GM23248 (cell line): Measurements from ENCODE around the gene SNRPD3. TPM values are rescaled to one million over a fixed set of nuclear protein-coding genes. Genes with fewer than 3 reads are reported as not detected.
A peak's percentile ranks its signal among the peaks of the same experiment; 100 is the strongest.

Experiments
- DNase-seq: peaks from one replicate; pipeline ENCODE4 v3.0.0-alpha.2; 2015
- H2AFZ ChIP-seq: fragments of 200-600 bp; sonication (generic); 2 replicates; pipeline ENCODE4 v1.6.1; 2016; ENCODE audit warnings: antibody characterized with exemption
- H3F3A ChIP-seq: fragments of 200-600 bp; sonication (generic); 2 replicates; pipeline ENCODE4 v1.6.1; 2016; ENCODE audit warnings: mild to moderate bottlenecking, antibody characterized with exemption, mixed run types; ENCODE audit not compliant: insufficient read depth
- H3K27ac ChIP-seq: fragments of 200-600 bp; sonication (generic); 2 replicates; pipeline ENCODE4 v1.5.1; 2016; ENCODE audit warnings: mild to moderate bottlenecking
- H3K27me3 ChIP-seq: fragments of 200-600 bp; sonication (generic); replicated peaks from 2 replicates; pipeline ENCODE4 v1.6.1; 2016; ENCODE audit warnings: mild to moderate bottlenecking; ENCODE audit not compliant: insufficient read depth
- H3K36me3 ChIP-seq: fragments of 200-600 bp; sonication (generic); 2 replicates; pipeline ENCODE4 v1.6.1; 2016; ENCODE audit warnings: low read depth, mild to moderate bottlenecking
- H3K4me1 ChIP-seq: fragments of 200-600 bp; sonication (generic); 2 replicates; pipeline ENCODE4 v1.6.1; 2016; ENCODE audit warnings: mild to moderate bottlenecking; ENCODE audit not compliant: insufficient read depth
- H3K4me2 ChIP-seq: fragments of 200-600 bp; sonication (generic); one replicate; pipeline ENCODE4 v1.6.1; 2016; ENCODE audit warnings: mild to moderate bottlenecking; ENCODE audit not compliant: unreplicated experiment
- H3K4me3 ChIP-seq: fragments of 200-600 bp; sonication (generic); 2 replicates; pipeline ENCODE4 v1.5.1; 2016; ENCODE audit warnings: mild to moderate bottlenecking
- H3K79me2 ChIP-seq: fragments of 200-600 bp; sonication (generic); 2 replicates; pipeline ENCODE4 v1.6.1; 2016; ENCODE audit warnings: mild to moderate bottlenecking; ENCODE audit not compliant: insufficient read depth
- H3K9ac ChIP-seq: fragments of 200-600 bp; sonication (generic); 2 replicates; pipeline ENCODE4 v1.6.1; 2016; ENCODE audit warnings: mild to moderate bottlenecking
- H3K9me2 ChIP-seq: fragments of 200-600 bp; sonication (generic); 2 replicates; pipeline ENCODE4 v1.6.1; 2016; ENCODE audit warnings: mixed run types, mild to moderate bottlenecking, moderate library complexity; ENCODE audit not compliant: insufficient read depth
- H3K9me3 ChIP-seq: fragments of 200-600 bp; sonication (generic); one replicate; pipeline ENCODE4 v1.6.1; 2017; ENCODE audit warnings: low read depth
- H4K20me1 ChIP-seq: fragments of 200-600 bp; sonication (generic); 2 replicates; pipeline ENCODE4 v1.6.0; 2016; ENCODE audit not compliant: insufficient read depth
- EZH2 ChIP-seq: fragments of 200-600 bp; sonication (generic); IDR thresholded peaks from 2 replicates; pipeline ENCODE4 v1.6.1; 2018; ENCODE audit warnings: antibody characterized with exemption, mild to moderate bottlenecking; ENCODE audit not compliant: insufficient read depth, poor library complexity, severe bottlenecking
- EZH2phosphoT487 ChIP-seq: fragments of 200-600 bp; sonication (generic); IDR thresholded peaks from 2 replicates; pipeline ENCODE4 v1.6.1; 2018; ENCODE audit warnings: antibody characterized with exemption, moderate library complexity, mild to moderate bottlenecking, low read depth; ENCODE audit not compliant: insufficient read depth
- WGBS, 2 experiments: methylation state at CpG; one replicate each; pipeline ENCODE4 v1.1.6; 2015 to 2017; ENCODE audit warnings: low lambda C conversion rate in 2 of 2, low coverage in 1 of 2; ENCODE audit errors: missing lambda C conversion rate in 2 of 2; 5-methylcytosine and 5-hydroxymethylcytosine counted together
- in situ Hi-C: fragments of 300-500 bp; cut with MboI; formaldehyde crosslinking; loops from 2 replicates; pipeline ENCODE4 v1.15.0; 2020
- polyA plus RNA-seq: library from polyadenylated mRNA; unstranded; fragments of >200 nt; fragmentation: Nextera tagmentation; extraction: Ambion mirVana; gene quantifications from 2 replicates; pipeline ENCODE4 v1.2.1, GENCODE V29; 2016
- total RNA-seq: library from RNA; depleted of rRNA; stranded (reverse); fragments of >200 nt; shearing (Covaris generic); gene quantifications from 2 replicates; pipeline ENCODE4 v1.2.3, GENCODE V29; 2014

SNRPD3 gene
- total and polyA plus RNA-seq, 2 experiments from 2014 or later = 106 to 109 TPM

DNA sequence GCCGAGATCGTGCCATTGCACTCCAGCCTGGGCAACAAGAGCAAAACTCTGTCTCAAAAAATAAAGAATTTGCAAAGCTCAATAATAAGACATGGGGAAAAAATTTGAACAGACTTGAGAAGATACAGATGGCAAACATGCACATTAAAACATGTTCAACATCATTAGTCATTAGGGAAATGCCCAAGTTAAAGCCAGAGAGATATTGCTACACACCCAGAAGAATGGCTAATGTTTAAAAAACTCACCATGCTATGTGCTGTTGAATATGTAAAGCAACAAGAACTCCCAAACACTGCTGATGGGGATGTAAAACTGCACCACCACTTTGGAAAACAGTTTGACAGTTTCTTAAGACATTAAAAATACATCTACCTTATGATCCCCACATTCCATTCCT is 24.5 kb downstream of the SNRPD3 start:
- H3K27me3 ChIP-seq = no peaks in the 10 kb centered on the region
- H3K4me3 ChIP-seq = no peak overlapping the region
- no peaks in the 10 kb centered on the region for H3K79me2 ChIP-seq
- H3F3A ChIP-seq = peaks cover 42% of the 10 kb centered on the region
- H3K9me3 ChIP-seq = no peaks in the 10 kb centered on the region
- H3K27ac ChIP-seq = peak overlapping the region; percentile 60
- peaks cover 31% of the 10 kb centered on the region for H3K4me1 ChIP-seq
- H3K4me2 ChIP-seq = peak overlapping the region; percentile 54
- H2AFZ ChIP-seq = no peak overlapping the region
- in situ Hi-C loops = no loop called here
- peak; percentile 91 for DNase-seq
- no peaks in the 10 kb centered on the region for H3K9me2 ChIP-seq
- TF ChIP-seq EZH2 (no peak), EZH2phosphoT487 (no peak)
- H3K36me3 ChIP-seq = 0 out of 2 replicates have a peak, but pooled peaks cover 7% of the 10 kb centered on the region
- H3K9ac ChIP-seq = no peak overlapping the region
- WGBS, 2 experiments = 2 to 9% methylated on average over 2 of the region's 2 CpGs
- peaks cover 4% of the 10 kb centered on the region; the same call in 1 of the 2 replicates for H4K20me1 ChIP-seq

DNA sequence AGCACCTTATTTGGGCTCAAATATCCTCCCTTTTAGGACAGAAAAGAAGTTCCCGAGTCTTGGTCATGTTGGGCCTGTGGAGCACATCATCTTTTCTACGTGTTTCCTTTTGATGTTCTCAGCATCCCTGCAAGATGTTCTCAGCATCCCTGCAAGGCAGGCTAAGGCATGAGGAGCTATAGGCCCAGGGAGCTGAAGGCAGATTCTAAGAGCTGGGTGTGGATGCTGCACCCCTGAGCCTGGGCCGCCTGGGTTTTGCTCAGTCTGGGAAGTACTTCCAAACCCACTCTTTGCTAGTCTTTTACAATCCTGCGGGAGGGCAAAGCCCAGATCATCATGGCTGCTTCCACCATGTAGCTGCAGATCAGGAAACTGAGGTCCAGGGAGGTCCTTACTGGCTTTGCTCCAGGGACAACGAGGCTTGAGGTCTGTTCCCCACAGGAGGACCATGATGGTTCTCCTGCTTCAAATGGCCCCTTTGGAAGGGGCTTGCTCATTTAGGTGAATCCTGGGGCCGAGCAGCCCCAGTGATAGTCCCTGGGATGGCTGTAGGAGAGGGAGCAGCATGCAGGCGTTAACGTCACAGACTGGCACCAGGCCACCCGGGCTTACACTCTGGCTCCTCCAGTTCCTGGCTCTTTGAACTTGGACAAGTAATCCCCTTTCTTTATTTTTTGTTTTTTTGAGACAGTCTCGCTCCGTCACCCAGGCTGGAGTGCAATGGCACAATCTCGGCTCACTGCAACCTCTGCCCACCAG is 26.4 kb downstream of the SNRPD3 start:
- no peaks in the 10 kb centered on the region for H3K27me3 ChIP-seq
- H3K79me2 ChIP-seq = no peaks in the 10 kb centered on the region
- no peak overlapping the region for H3K9ac ChIP-seq
- no peak for DNase-seq
- WGBS, 2 experiments = 53 to 55% methylated on average over 12 of the region's 12 CpGs
- in situ Hi-C loops = no loop called here
- TF ChIP-seq EZH2 = no peak
- TF ChIP-seq EZH2phosphoT487 = no peak
- peaks cover 31% of the 10 kb centered on the region for H3K4me1 ChIP-seq
- H3F3A ChIP-seq = peaks cover 34% of the 10 kb centered on the region
- H4K20me1 ChIP-seq = peaks cover 4% of the 10 kb centered on the region; the same call in 1 of the 2 replicates
- H3K36me3 ChIP-seq = no peaks in the 10 kb centered on the region
- H3K4me2 ChIP-seq = no peak overlapping the region
- H3K27ac ChIP-seq = no peak overlapping the region
- no peaks in the 10 kb centered on the region for H3K9me3 ChIP-seq
- H3K4me3 ChIP-seq = no peak overlapping the region
- H3K9me2 ChIP-seq = no peaks in the 10 kb centered on the region
- no peak overlapping the region for H2AFZ ChIP-seq

DNA sequence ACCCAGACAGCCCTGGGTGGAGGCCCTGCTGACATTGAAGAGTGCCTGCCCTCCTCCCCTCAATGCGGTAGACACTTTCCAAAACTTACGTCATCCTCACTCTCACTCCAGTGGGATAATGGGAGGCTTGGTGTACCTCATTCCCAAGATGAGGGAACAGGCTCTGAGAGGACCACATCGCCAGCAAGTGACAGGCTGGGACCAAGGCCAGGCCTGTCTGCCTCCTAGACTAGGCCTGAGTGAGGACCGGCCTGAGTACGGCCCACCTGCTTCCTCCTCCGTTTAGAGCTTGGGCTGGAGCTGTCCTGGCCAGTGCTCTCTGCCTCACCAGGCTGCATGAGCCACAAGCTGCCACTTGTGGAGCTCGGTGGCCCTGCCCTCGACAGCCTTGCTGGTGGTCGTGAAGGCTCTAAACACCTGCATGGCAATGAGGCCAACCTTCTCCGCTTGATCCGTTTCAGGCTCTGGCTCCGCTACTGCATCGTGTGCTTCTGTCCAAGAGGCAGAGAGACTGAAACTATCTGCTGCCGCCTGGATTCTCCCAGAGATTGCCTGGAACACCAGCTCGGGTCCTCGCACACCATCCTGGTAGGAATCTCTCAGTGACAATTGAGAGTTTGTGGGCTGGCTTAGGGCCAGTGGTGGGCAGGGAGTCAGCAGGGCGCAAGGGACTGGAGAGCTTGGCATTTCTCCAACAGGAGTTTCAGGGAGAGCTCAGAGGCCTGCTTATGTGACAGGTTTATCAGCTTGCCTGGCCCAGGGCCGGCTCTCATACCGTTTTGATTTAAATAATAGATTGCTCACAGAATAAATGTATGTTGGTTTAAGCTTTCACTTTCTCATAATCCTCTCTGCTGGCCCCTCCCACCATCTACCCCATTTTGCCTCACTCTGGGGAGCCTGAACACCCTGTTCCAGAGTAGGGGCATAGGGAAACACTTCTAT is 27.7 kb downstream of the SNRPD3 start:
- H2AFZ ChIP-seq = no peak overlapping the region
- no peaks in the 10 kb centered on the region for H3K9me2 ChIP-seq
- H3K27ac ChIP-seq = no peak overlapping the region
- in situ Hi-C loops = no loop called here
- WGBS, 2 experiments = 23 to 24% methylated on average over 19 of the region's 19 CpGs
- no peak overlapping the region for H3K4me3 ChIP-seq
- TF ChIP-seq EZH2phosphoT487 (no peak), EZH2 (no peak)
- H3K9me3 ChIP-seq = no peaks in the 10 kb centered on the region
- no peak overlapping the region for H3K4me2 ChIP-seq
- no peaks in the 10 kb centered on the region for H3K36me3 ChIP-seq
- peak; percentile 28 for DNase-seq
- H4K20me1 ChIP-seq = peaks cover 4% of the 10 kb centered on the region; the same call in 1 of the 2 replicates
- H3K4me1 ChIP-seq = peaks cover 31% of the 10 kb centered on the region
- H3K79me2 ChIP-seq = no peaks in the 10 kb centered on the region
- H3K27me3 ChIP-seq = no peaks in the 10 kb centered on the region
- peaks cover 25% of the 10 kb centered on the region for H3F3A ChIP-seq
- no peak overlapping the region for H3K9ac ChIP-seq

DNA sequence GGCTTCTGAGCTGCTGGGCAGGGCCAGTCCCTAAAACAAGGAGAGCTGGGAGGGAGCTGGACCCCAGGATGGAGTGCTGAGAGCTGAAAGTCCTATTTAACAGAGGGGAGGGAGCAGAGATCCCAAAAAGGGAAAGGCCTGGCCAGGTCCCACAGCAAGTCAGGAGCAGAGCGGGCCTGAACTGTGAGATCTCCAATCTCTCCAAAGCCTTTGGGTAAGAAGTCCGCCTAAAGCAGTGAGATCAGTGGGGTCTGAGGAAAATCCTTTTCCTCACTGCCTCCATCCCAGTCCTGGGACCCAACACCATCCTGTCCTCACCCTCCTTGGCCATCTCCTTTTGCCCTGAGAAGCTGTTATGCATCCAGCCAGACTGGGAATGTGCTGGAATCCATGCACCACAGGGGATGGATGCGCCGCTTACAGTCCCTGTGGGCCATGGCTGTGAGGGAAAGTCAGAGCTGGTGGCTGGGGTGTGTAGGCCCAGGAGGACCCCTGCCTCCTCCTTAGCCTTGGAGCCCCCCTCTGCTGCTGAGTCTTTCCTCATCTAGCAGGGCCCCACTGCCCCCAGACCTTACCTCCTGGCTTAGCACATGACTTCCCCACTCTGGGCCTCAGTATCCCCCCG is 28.5 kb downstream of the SNRPD3 start:
- H3K4me3 ChIP-seq = no peak overlapping the region
- H3K27me3 ChIP-seq = no peaks in the 10 kb centered on the region
- no peak for DNase-seq
- H3K9me3 ChIP-seq = no peaks in the 10 kb centered on the region
- H3K4me1 ChIP-seq = peaks cover 23% of the 10 kb centered on the region
- H3K27ac ChIP-seq = no peak overlapping the region
- H3F3A ChIP-seq = peaks cover 17% of the 10 kb centered on the region
- 91 to 92% methylated on average over 5 of the region's 5 CpGs for WGBS, 2 experiments
- in situ Hi-C loops = no loop called here
- no peak overlapping the region for H2AFZ ChIP-seq
- H3K36me3 ChIP-seq = no peaks in the 10 kb centered on the region
- H3K9me2 ChIP-seq = no peaks in the 10 kb centered on the region
- no peak overlapping the region for H3K4me2 ChIP-seq
- TF ChIP-seq EZH2phosphoT487 (no peak), EZH2 (no peak)
- H4K20me1 ChIP-seq = peaks cover 4% of the 10 kb centered on the region; the same call in 1 of the 2 replicates
- H3K9ac ChIP-seq = no peak overlapping the region
- H3K79me2 ChIP-seq = no peaks in the 10 kb centered on the region
